ENCODE data around the gene CSDE1.

The CSDE1 gene

GRCh38 chr1:114668784-114669561, 88.8 kb downstream of the CSDE1 start:
- in situ Hi-C loops (cut with MboI; ENCODE audit: low sequenced_read_pairs) = no loop called here

- in situ Hi-C loops (cut with MboI; ENCODE audit: low sequenced_read_pairs) = no loop called here
Measured at GRCh38 chr1:114668373-114668772, 89.4 kb downstream of the CSDE1 start.

- in situ Hi-C loops (cut with MboI; ENCODE audit: low sequenced_read_pairs) = no loop called here
Measured at GRCh38 chr1:114666954-114667353, 90.8 kb downstream of the CSDE1 start.
